ENCODE data around the gene TTLL3.

TTLL3 gene

DNA sequence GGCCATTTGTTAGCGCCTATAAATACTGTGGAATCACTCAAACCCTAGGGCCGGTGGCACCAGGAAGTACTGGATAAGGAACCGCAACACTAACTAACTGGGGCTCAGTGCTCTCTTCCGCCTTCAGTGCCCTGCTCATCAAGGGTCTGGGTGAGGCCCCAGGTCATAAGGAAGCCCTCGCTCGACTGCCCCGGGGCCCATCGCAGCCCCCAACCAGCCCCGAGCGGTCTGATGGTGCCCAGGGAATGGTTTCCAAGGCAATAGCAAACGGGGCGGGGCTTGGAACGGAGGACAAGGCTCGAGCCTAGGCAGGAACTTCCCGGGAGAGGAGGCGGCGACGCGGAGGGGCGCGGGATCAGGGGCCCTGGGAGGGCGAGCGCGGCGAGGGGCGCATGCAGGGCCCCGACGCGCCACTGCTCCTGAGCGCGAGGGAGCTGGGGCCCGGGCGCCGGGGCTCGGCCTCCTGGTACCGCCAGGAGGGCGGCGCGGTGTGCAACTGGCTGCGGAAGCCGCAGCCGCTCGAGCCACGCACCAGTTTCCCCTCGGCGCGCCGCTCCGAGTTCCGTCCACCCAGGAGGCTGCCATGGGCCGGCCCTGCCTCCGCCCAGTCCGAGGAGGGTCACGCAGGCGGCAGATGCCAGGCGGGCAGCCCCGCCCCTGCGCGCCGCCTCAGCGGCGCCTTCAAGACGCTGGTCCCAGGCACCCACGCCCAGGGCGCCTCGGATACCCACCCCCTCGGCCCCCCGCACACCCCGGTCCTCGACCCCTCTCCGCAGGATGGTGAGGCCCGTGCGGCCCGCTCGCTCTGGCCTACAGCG, at the start of gene TTLL3:
Gene TTLL3 (plus strand): TSS at position 648 of the 818 bp plus-strand sequence. CDS start 400 bp downstream, outside the sequence.
- Histone ChIP-seq H3K4me1 (ENCODE audit: control insufficient read depth in 1 of 2, insufficient read depth in 2 of 2, low read length in 2 of 2) (peaks cover 0 to 8% of the 10 kb centered on the region in 2 donors), H3K9me3 (ENCODE audit: control insufficient read depth in 1 of 2, low read length in 2 of 2) (no peaks in the 10 kb centered on the region), H3K27ac (ENCODE audit: low read length) (peak within 1 kb of the TSS; percentile 78), H3K4me3 (ENCODE audit: low read depth in 1 of 2, low read length in 2 of 2) (peak within 1 kb of the TSS; percentile 68 to 80), H3K27me3 (ENCODE audit: low read depth, low read length) (no peaks in the 10 kb centered on the region), H3K36me3 (ENCODE audit: control insufficient read depth in 1 of 2, insufficient read depth in 2 of 2, low read length in 2 of 2) (peaks cover 16 to 37% of the 10 kb centered on the region in 2 donors)

DNA sequence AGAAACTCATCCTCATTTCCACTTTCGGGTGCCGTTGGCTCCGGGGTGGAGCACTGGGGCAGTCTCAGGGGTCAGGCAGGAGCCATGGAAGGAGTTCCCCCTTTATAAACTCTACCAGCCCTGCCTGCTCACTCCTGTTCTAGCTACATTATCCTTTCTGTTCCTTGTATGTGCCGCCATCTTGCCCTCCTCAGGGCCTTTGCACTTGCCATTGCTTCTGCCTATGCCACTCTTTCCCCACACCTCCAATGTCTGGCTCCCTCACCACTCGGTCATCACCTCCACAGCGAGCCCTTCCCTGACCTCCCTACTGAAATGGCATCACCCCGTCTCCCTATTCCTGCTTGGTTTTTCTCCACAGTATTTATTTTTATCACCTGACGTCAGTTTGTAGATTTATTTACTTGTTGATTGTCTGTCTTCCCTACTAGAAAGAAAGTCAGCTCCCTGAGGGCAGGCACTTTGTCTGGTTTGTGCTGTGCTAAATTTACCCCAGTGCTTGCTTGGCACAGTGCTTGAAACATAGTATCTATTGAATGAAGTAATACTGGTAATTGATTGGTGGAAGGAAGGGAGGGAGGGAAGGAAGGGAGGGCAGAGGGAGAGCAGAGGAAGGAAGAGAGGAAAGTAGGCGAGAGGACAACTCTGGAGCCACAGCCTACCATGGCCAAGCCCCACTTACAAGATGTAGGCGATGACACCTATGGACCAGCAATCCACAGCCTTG, 49.1 kb upstream of the TTLL3 start:
- Histone ChIP-seq H3K4me3 (ENCODE audit: low read depth in 1 of 2, low read length in 2 of 2) (no peak overlapping the region), H3K27me3 (ENCODE audit: low read depth, low read length) (no peaks in the 10 kb centered on the region), H3K9me3 (ENCODE audit: control insufficient read depth in 1 of 2, low read length in 2 of 2) (no peaks in the 10 kb centered on the region), H3K36me3 (ENCODE audit: control insufficient read depth in 1 of 2, insufficient read depth in 2 of 2, low read length in 2 of 2) (peaks cover 48 to 66% of the 10 kb centered on the region in 2 donors), H3K27ac (ENCODE audit: low read length) (no peak overlapping the region), H3K4me1 (ENCODE audit: control insufficient read depth in 1 of 2, insufficient read depth in 2 of 2, low read length in 2 of 2) (no peaks in the 10 kb centered on the region)

DNA sequence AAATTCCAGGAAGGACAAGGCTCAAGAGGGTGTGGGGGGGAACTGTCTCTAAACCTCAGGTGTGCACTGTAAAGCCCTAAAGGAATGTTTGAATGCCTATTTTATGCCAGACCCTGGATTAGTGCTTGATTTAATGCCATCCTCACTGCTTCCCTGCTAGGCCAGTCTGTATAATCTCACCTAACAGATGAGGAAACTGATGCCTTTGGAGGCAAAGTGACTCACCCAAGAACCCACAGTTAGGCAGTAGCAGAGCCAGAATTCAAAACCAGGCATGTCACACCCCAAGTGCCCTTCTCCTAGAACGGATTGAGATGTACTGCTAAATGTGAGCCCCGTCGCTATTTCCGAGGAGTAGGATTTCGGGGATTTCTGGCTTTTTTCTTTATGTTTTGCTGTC, 48.1 kb upstream of the TTLL3 start:
- no peak overlapping the region for H3K4me3 ChIP-seq (ENCODE audit: low read depth in 1 of 2, low read length in 2 of 2)
- H3K9me3 ChIP-seq (ENCODE audit: control insufficient read depth in 1 of 2, low read length in 2 of 2): no peaks in the 10 kb centered on the region
- H3K27me3 ChIP-seq (ENCODE audit: low read depth, low read length): no peaks in the 10 kb centered on the region
- H3K27ac ChIP-seq (ENCODE audit: low read length): no peak overlapping the region
- peaks cover 40 to 57% of the 10 kb centered on the region in 2 donors for H3K36me3 ChIP-seq (ENCODE audit: control insufficient read depth in 1 of 2, insufficient read depth in 2 of 2, low read length in 2 of 2)
- peaks cover 0 to 1% of the 10 kb centered on the region in 2 donors for H3K4me1 ChIP-seq (ENCODE audit: control insufficient read depth in 1 of 2, insufficient read depth in 2 of 2, low read length in 2 of 2)

- Histone ChIP-seq H3K9me3 (ENCODE audit: control insufficient read depth in 1 of 2, low read length in 2 of 2) (no peaks in the 10 kb centered on the region), H3K36me3 (ENCODE audit: control insufficient read depth in 1 of 2, insufficient read depth in 2 of 2, low read length in 2 of 2) (peaks cover 37 to 48% of the 10 kb centered on the region in 2 donors)
Measured at GRCh38 chr3:9762871-9763270, 47.2 kb upstream of the TTLL3 start.

GRCh38 chr3:9765865-9766264, 44.2 kb upstream of the TTLL3 start:
- H3K4me3 ChIP-seq (ENCODE audit: low read depth in 1 of 2, low read length in 2 of 2): no peak overlapping the region

More at GRCh38 chr3:9762871-9763270, 47.2 kb upstream of the TTLL3 start:
- H3K4me1 ChIP-seq (ENCODE audit: control insufficient read depth in 1 of 2, insufficient read depth in 2 of 2, low read length in 2 of 2): peaks cover 0 to 11% of the 10 kb centered on the region in 2 donors
- H3K4me3 ChIP-seq (ENCODE audit: low read depth in 1 of 2, low read length in 2 of 2): no peak overlapping the region
- no peaks in the 10 kb centered on the region for H3K27me3 ChIP-seq (ENCODE audit: low read depth, low read length)
- H3K27ac ChIP-seq (ENCODE audit: low read length): no peak overlapping the region

GRCh38 chr3:9767418-9767817, 42.6 kb upstream of the TTLL3 start:
- peaks cover 21 to 36% of the 10 kb centered on the region in 2 donors for H3K4me1 ChIP-seq (ENCODE audit: control insufficient read depth in 1 of 2, insufficient read depth in 2 of 2, low read length in 2 of 2)
- H3K9me3 ChIP-seq (ENCODE audit: control insufficient read depth in 1 of 2, low read length in 2 of 2): no peaks in the 10 kb centered on the region
- H3K4me3 ChIP-seq (ENCODE audit: low read depth in 1 of 2, low read length in 2 of 2): no peak overlapping the region
- H3K36me3 ChIP-seq (ENCODE audit: control insufficient read depth in 1 of 2, insufficient read depth in 2 of 2, low read length in 2 of 2): peaks cover 8 to 13% of the 10 kb centered on the region in 2 donors
- H3K27me3 ChIP-seq (ENCODE audit: low read depth, low read length): no peaks in the 10 kb centered on the region
- no peak overlapping the region for H3K27ac ChIP-seq (ENCODE audit: low read length)

More at GRCh38 chr3:9765865-9766264, 44.2 kb upstream of the TTLL3 start:
- no peaks in the 10 kb centered on the region for H3K27me3 ChIP-seq (ENCODE audit: low read depth, low read length)
- H3K36me3 ChIP-seq (ENCODE audit: control insufficient read depth in 1 of 2, insufficient read depth in 2 of 2, low read length in 2 of 2): peaks cover 20 to 24% of the 10 kb centered on the region in 2 donors
- no peak overlapping the region for H3K27ac ChIP-seq (ENCODE audit: low read length)
- H3K9me3 ChIP-seq (ENCODE audit: control insufficient read depth in 1 of 2, low read length in 2 of 2): no peaks in the 10 kb centered on the region
- H3K4me1 ChIP-seq (ENCODE audit: control insufficient read depth in 1 of 2, insufficient read depth in 2 of 2, low read length in 2 of 2): peaks cover 21 to 36% of the 10 kb centered on the region in 2 donors

DNA sequence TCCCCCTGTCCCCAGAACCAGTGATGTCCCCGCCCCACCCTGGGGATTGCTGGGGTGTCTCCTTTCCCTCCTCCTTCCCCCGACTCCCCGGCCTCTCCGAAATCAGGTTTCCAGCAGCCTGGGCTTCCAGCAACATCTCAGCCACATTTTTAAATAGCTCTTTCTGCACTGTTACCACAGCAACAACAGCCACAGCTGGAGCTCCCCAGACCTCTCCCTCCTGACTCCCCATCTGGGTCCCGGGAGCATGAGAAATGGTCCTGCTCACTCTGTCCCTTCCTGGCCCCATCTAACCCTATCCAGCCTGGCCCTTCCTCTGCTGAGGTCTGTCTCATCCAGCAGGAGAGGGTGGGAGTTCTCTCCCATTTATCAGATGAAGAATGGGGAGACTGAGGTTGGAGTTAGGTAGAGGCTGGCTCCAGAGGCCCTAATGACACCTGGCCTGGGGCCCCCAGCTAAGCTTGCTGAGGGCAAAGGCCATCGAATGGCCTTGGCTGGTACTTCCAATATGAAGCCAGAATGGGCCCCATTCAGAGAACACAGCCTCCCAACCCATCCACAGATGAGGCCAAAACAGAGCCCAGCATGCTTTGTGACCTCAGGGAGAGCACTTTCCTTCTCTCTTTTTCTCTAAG, 41.8 kb upstream of the TTLL3 start:
- H3K27me3 ChIP-seq (ENCODE audit: low read depth, low read length): no peaks in the 10 kb centered on the region
- H3K4me3 ChIP-seq (ENCODE audit: low read depth in 1 of 2, low read length in 2 of 2): peak overlapping the region in 1 of 2 donors; percentile 81
- H3K27ac ChIP-seq (ENCODE audit: low read length): peak overlapping the region; percentile 7
- H3K4me1 ChIP-seq (ENCODE audit: control insufficient read depth in 1 of 2, insufficient read depth in 2 of 2, low read length in 2 of 2): peaks cover 21 to 36% of the 10 kb centered on the region in 2 donors
- H3K9me3 ChIP-seq (ENCODE audit: control insufficient read depth in 1 of 2, low read length in 2 of 2): no peaks in the 10 kb centered on the region
- H3K36me3 ChIP-seq (ENCODE audit: control insufficient read depth in 1 of 2, insufficient read depth in 2 of 2, low read length in 2 of 2): peaks cover 7 to 8% of the 10 kb centered on the region in 2 donors

DNA sequence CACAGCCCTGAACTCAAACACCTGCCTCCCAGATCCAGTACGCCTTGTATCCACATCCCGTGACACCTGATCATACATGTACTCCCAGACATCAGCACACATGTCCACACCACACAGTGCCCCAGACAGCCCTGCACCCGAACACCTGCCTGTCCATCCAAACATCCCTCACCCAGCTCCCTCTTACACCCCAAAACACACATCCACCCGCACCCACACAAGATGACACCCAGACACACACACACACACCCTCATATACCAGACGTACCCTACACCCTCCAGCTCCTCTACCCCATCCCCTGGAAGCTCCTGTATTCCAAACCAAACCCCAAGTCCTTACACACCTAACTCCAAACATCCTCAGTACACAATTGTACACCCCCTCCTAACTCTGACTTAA, 41.0 kb upstream of the TTLL3 start:
- Histone ChIP-seq H3K27ac (ENCODE audit: low read length) (peak overlapping the region; percentile 7), H3K9me3 (ENCODE audit: control insufficient read depth in 1 of 2, low read length in 2 of 2) (no peaks in the 10 kb centered on the region), H3K4me1 (ENCODE audit: control insufficient read depth in 1 of 2, insufficient read depth in 2 of 2, low read length in 2 of 2) (peaks cover 21 to 36% of the 10 kb centered on the region in 2 donors), H3K36me3 (ENCODE audit: control insufficient read depth in 1 of 2, insufficient read depth in 2 of 2, low read length in 2 of 2) (peaks cover 7 to 8% of the 10 kb centered on the region in 2 donors), H3K27me3 (ENCODE audit: low read depth, low read length) (no peaks in the 10 kb centered on the region), H3K4me3 (ENCODE audit: low read depth in 1 of 2, low read length in 2 of 2) (peak overlapping the region; percentile 59 to 81)

DNA sequence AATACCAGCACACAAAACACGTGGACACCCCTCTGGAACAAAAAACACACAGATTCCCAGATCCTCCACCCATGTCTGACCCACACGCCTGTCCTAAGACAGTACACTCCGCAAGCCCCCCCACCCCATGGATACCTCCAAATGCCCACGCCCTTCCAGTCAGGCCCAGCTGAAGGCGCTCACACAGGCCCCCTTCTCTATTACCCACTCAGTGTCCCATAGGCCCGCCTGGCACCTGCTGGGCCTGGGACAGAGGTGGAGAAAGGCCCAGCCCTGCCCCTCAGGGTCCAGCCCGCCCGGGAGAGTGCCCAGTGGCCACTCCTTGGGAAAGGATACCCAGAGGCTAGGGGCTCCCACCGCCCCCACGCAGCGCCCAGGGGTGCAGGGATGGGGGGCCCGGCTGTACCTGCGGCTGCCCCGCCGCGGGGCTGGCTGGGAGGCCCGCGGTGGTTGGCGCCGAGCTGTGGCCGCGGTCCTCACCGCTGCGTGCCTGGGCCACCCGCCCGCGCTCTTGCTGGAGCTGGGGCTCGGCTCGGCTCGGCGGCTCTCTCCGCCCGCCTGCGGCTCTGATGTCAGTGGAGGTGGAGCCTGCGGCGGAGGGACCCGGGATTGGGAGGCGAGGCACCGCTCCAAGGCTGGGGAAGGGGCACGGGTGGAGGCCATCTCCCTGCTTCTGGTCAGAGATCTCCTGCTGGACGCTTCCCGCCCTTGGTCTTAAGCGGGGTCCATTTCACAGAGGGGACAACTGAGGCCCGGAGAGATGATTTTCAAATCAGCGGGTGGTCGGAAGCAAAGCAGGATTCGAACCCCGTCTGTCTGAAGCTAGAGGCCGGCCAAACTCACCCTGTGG, 40.4 kb upstream of the TTLL3 start, which contains the start of gene CAMK1:
Gene CAMK1 (minus strand): TSS at position 522 of the 850 bp plus-strand sequence. CDS start 2,198 bp downstream, outside the sequence.
- peaks cover 7 to 8% of the 10 kb centered on the region in 2 donors for H3K36me3 ChIP-seq (ENCODE audit: control insufficient read depth in 1 of 2, insufficient read depth in 2 of 2, low read length in 2 of 2)
- no peaks in the 10 kb centered on the region for H3K9me3 ChIP-seq (ENCODE audit: control insufficient read depth in 1 of 2, low read length in 2 of 2)
- H3K27me3 ChIP-seq (ENCODE audit: low read depth, low read length): no peaks in the 10 kb centered on the region
- H3K4me1 ChIP-seq (ENCODE audit: control insufficient read depth in 1 of 2, insufficient read depth in 2 of 2, low read length in 2 of 2): peaks cover 21 to 36% of the 10 kb centered on the region in 2 donors
- H3K4me3 ChIP-seq (ENCODE audit: low read depth in 1 of 2, low read length in 2 of 2): peak within 1 kb of the TSS; percentile 59 to 81
- peak within 1 kb of the TSS; percentile 80 for H3K27ac ChIP-seq (ENCODE audit: low read length)

DNA sequence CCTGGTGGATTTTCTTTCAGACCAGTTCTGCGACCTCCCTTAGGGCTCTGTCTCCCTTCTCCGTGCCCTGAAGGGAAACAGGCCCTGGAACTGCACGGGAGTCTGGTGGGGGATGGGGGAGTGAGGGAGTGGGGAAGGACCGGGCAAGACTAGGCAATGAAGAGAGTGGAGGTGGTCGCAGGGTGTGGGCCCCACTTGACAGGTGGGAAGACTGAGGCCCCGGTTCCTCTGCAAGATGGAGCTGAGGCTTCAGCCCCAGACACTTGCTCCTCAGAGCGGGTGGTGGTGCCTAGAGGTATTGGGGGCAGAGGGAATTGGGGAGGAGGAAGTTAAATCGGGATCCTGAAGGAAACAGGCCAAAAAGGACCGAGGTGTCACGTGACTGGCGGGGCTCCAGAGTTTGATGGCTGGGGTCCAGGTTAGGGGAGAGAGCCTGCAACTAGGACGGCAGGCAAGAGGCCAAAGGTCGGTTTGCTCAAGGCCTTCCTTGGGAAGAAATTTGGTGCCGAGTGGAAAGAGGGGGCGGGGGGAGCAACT, 39.7 kb upstream of the TTLL3 start:
- peaks cover 21 to 36% of the 10 kb centered on the region in 2 donors for H3K4me1 ChIP-seq (ENCODE audit: control insufficient read depth in 1 of 2, insufficient read depth in 2 of 2, low read length in 2 of 2)
- H3K4me3 ChIP-seq (ENCODE audit: low read depth in 1 of 2, low read length in 2 of 2): peak overlapping the region; percentile 59 to 81
- H3K27ac ChIP-seq (ENCODE audit: low read length): peak overlapping the region; percentile 80
- peaks cover under 1 to 7% of the 10 kb centered on the region in 2 donors for H3K36me3 ChIP-seq (ENCODE audit: control insufficient read depth in 1 of 2, insufficient read depth in 2 of 2, low read length in 2 of 2)
- H3K9me3 ChIP-seq (ENCODE audit: control insufficient read depth in 1 of 2, low read length in 2 of 2): no peaks in the 10 kb centered on the region
- no peaks in the 10 kb centered on the region for H3K27me3 ChIP-seq (ENCODE audit: low read depth, low read length)

All from muscle layer of duodenum (tissue), 2 donors.